ENCODE data around the gene HBG1.

DNA sequence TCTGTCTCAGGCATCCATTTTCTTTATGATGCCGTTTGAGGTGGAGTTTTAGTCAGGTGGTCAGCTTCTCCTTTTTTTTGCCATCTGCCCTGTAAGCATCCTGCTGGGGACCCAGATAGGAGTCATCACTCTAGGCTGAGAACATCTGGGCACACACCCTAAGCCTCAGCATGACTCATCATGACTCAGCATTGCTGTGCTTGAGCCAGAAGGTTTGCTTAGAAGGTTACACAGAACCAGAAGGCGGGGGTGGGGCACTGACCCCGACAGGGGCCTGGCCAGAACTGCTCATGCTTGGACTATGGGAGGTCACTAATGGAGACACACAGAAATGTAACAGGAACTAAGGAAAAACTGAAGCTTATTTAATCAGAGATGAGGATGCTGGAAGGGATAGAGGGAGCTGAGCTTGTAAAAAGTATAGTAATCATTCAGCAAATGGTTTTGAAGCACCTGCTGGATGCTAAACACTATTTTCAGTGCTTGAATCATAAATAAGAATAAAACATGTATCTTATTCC lies 31.0 kb upstream of the HBG1 start:
- TF ChIP-seq, protein P1, sequence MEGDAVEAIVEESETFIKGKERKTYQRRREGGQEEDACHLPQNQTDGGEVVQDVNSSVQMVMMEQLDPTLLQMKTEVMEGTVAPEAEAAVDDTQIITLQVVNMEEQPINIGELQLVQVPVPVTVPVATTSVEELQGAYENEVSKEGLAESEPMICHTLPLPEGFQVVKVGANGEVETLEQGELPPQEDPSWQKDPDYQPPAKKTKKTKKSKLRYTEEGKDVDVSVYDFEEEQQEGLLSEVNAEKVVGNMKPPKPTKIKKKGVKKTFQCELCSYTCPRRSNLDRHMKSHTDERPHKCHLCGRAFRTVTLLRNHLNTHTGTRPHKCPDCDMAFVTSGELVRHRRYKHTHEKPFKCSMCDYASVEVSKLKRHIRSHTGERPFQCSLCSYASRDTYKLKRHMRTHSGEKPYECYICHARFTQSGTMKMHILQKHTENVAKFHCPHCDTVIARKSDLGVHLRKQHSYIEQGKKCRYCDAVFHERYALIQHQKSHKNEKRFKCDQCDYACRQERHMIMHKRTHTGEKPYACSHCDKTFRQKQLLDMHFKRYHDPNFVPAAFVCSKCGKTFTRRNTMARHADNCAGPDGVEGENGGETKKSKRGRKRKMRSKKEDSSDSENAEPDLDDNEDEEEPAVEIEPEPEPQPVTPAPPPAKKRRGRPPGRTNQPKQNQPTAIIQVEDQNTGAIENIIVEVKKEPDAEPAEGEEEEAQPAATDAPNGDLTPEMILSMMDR (IDR thresholded peaks at IDR 0.05): no peak
- TF ChIP-seq POLR2A (IDR thresholded peaks at IDR 0.05) (no peak), EP300 (IDR thresholded peaks at IDR 0.05) (no peak)
